HL-60 (cell line): ENCODE measurements around the gene MRPL9.

Experiments used
- POLR2AphosphoS5 ChIP-seq: IDR thresholded peaks from 2 replicates; pipeline ENCODE4 v1.6.1; 2012; ENCODE audit warnings: low read depth
- TF ChIP-seq, protein P1 (sequence below): IDR thresholded peaks from one replicate; pipeline ENCODE4 v1.5.1; 2011; ENCODE audit warnings: low read length, control low read depth, inconsistent platforms; ENCODE audit not compliant: insufficient read depth

DNA sequence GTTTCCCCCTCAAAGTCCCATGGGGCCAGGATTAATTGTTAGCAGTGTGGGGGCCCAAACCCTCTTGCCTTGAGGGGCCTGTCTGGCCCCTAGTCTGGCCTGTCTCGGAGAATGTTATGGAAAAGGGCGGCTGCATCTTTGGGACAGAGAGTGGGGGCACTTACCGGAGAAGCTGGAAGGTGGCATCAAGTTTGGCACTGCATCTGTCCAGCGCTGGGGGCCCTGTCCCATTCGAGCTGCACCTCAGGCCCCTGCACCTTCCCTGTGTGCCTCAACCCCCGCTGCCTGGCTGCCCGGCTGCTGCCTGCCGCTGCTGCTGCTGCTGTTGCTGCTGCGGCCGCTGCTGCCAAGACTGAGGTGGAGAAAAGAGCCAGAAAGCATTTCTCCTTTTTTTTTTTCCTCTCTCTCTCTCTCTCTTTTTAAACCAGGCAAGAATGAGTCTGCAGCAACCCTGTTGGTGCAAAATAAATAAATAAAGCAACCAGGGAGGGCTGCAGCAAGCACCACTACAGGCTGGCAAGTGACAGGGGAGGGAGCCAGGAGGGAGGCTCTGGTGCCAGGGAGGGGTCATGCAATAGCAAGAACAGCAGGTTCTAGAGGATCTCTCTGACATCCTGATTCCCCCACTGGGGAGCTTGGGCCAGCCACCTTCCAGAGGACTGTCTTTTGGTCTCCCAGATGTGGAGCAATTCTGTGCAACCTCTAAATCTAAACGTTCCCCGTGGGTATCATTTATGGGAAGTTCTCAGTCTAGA is 41.9 kb upstream of the MRPL9 start, which contains the start of gene LINGO4:
- no peak for TF ChIP-seq POLR2AphosphoS5
- TF ChIP-seq, protein P1, sequence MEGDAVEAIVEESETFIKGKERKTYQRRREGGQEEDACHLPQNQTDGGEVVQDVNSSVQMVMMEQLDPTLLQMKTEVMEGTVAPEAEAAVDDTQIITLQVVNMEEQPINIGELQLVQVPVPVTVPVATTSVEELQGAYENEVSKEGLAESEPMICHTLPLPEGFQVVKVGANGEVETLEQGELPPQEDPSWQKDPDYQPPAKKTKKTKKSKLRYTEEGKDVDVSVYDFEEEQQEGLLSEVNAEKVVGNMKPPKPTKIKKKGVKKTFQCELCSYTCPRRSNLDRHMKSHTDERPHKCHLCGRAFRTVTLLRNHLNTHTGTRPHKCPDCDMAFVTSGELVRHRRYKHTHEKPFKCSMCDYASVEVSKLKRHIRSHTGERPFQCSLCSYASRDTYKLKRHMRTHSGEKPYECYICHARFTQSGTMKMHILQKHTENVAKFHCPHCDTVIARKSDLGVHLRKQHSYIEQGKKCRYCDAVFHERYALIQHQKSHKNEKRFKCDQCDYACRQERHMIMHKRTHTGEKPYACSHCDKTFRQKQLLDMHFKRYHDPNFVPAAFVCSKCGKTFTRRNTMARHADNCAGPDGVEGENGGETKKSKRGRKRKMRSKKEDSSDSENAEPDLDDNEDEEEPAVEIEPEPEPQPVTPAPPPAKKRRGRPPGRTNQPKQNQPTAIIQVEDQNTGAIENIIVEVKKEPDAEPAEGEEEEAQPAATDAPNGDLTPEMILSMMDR = no peak
